Hepatocyte (in vitro differentiated cells): ENCODE measurements around the gene SALL1.

ENCODE experiments used
- CTCF ChIP-seq: fragments of 200-600 bp; sonication (generic); IDR thresholded peaks from 2 replicates; pipeline ENCODE4 v1.5.1; 2016; ENCODE audit warnings: antibody characterized with exemption, mild to moderate bottlenecking; ENCODE audit not compliant: poor library complexity
- EZH2 ChIP-seq: fragments of 200-600 bp; sonication (generic); IDR thresholded peaks from 2 replicates; pipeline ENCODE4 v1.6.1; 2016; ENCODE audit warnings: antibody characterized with exemption, mild to moderate bottlenecking, borderline replicate concordance
- EZH2phosphoT487 ChIP-seq: fragments of 200-600 bp; sonication (generic); IDR thresholded peaks from one replicate; pipeline ENCODE4 v1.6.1; 2018; ENCODE audit warnings: antibody characterized with exemption, mild to moderate bottlenecking, low read depth, moderate library complexity; ENCODE audit not compliant: unreplicated experiment, severe bottlenecking

- no peak for TF ChIP-seq CTCF
- no peak for TF ChIP-seq EZH2
- no peak for TF ChIP-seq EZH2phosphoT487
Observed at GRCh38 chr16:51159296-51159695, 8.2 kb upstream of the SALL1 start.
